H9 (cell line): ENCODE results near the gene PEX5L. TPM values are rescaled to one million over a fixed set of nuclear protein-coding genes. Genes with fewer than 3 reads are reported as not detected.

Experiments used
- DNase-seq: peaks from one replicate; pipeline ENCODE4 v3.0.0-alpha.2; 2017
- H2AFZ ChIP-seq: one replicate; pipeline ENCODE4 v1.6.1; 2013; ENCODE audit warnings: mild to moderate bottlenecking, low read length, control low read depth, moderate library complexity
- H2AK5ac ChIP-seq: 2 replicates; pipeline ENCODE4 v1.6.1; 2013; ENCODE audit warnings: low read length, control low read depth, mixed read lengths; ENCODE audit not compliant: insufficient read length
- H2BK120ac ChIP-seq: one replicate; pipeline ENCODE4 v1.6.1; 2013; ENCODE audit warnings: low read depth, mild to moderate bottlenecking, low read length, control low read depth, inconsistent platforms; ENCODE audit not compliant: poor library complexity, severe bottlenecking
- H2BK12ac ChIP-seq: 2 replicates; pipeline ENCODE4 v1.6.1; 2013; ENCODE audit warnings: low read length, control low read depth, mixed read lengths, low read depth; ENCODE audit not compliant: insufficient read length
- H2BK15ac ChIP-seq: 2 replicates; pipeline ENCODE4 v1.6.1; 2013; ENCODE audit warnings: low read depth, low read length, control low read depth
- H2BK20ac ChIP-seq: one replicate; pipeline ENCODE4 v1.6.1; 2013; ENCODE audit warnings: low read depth, mild to moderate bottlenecking, low read length, control low read depth, inconsistent platforms; ENCODE audit not compliant: poor library complexity, severe bottlenecking
- H2BK5ac ChIP-seq: 2 replicates; pipeline ENCODE4 v1.6.1; 2013; ENCODE audit warnings: low read length, control low read depth, mixed read lengths; ENCODE audit not compliant: insufficient read length
- H3K14ac ChIP-seq: 2 replicates; pipeline ENCODE4 v1.6.1; 2013; ENCODE audit warnings: low read length, control low read depth; ENCODE audit not compliant: insufficient read depth
- H3K18ac ChIP-seq: 2 replicates; pipeline ENCODE4 v1.6.1; 2013; ENCODE audit warnings: low read depth, mild to moderate bottlenecking, mixed read lengths, low read length, control low read depth; ENCODE audit not compliant: insufficient read length
- H3K23ac ChIP-seq: 2 replicates; pipeline ENCODE4 v1.6.1; 2013; ENCODE audit warnings: low read length, control low read depth, mixed read lengths, low read depth; ENCODE audit not compliant: insufficient read length
- H3K23me2 ChIP-seq: 2 replicates; pipeline ENCODE4 v1.6.1; 2013; ENCODE audit warnings: low read depth, mild to moderate bottlenecking, mixed read lengths, low read length, control low read depth; ENCODE audit not compliant: insufficient read length, poor library complexity, severe bottlenecking
- H3K27ac ChIP-seq: 2 replicates; pipeline ENCODE4 v1.5.1; 2013; ENCODE audit warnings: low read length, control low read depth, mixed read lengths, low read depth; ENCODE audit not compliant: insufficient read length
- H3K27me3 ChIP-seq: 2 replicates; pipeline ENCODE4 v1.6.1; 2013; ENCODE audit warnings: low read length, control low read depth, inconsistent platforms; ENCODE audit not compliant: insufficient read depth
- H3K4ac ChIP-seq: 2 replicates; pipeline ENCODE4 v1.6.1; 2013; ENCODE audit warnings: low read depth, mild to moderate bottlenecking, control low read depth, inconsistent platforms, low read length, moderate library complexity
- H3K4me1 ChIP-seq: 2 replicates; pipeline ENCODE4 v1.6.1; 2013; ENCODE audit warnings: low read length, control low read depth, inconsistent platforms; ENCODE audit not compliant: insufficient read depth
- H3K4me2 ChIP-seq: 2 replicates; pipeline ENCODE4 v1.6.1; 2013; ENCODE audit warnings: low read length, control low read depth, mixed read lengths; ENCODE audit not compliant: insufficient read length, insufficient read depth
- H3K56ac ChIP-seq: 2 replicates; pipeline ENCODE4 v1.6.1; 2013; ENCODE audit warnings: low read depth, mild to moderate bottlenecking, mixed read lengths, low read length, control low read depth; ENCODE audit not compliant: insufficient read length
- H3K79me1 ChIP-seq: 2 replicates; pipeline ENCODE4 v1.6.1; 2013; ENCODE audit warnings: low read depth, mild to moderate bottlenecking, moderate library complexity, low read length, control low read depth, inconsistent platforms; ENCODE audit not compliant: insufficient read depth, poor library complexity, severe bottlenecking
- H3K79me2 ChIP-seq: 2 replicates; pipeline ENCODE4 v1.6.1; 2013; ENCODE audit warnings: low read length, control low read depth, inconsistent platforms; ENCODE audit not compliant: insufficient read depth
- H3K9ac ChIP-seq: 2 replicates; pipeline ENCODE4 v1.6.1; 2013; ENCODE audit warnings: low read length, control low read depth, mixed read lengths; ENCODE audit not compliant: insufficient read length; ENCODE audit errors: extremely low read depth
- H3K9me3 ChIP-seq: one replicate; pipeline ENCODE4 v1.6.1; 2013; ENCODE audit warnings: low read depth, low read length, inconsistent platforms; ENCODE audit not compliant: control insufficient read depth
- H3T11ph ChIP-seq: one replicate; pipeline ENCODE4 v1.6.1; 2013; ENCODE audit warnings: mild to moderate bottlenecking, low read length, control low read depth, inconsistent platforms
- H4K20me1 ChIP-seq: one replicate; pipeline ENCODE4 v1.6.1; 2013; ENCODE audit not compliant: control insufficient read depth, insufficient read length, insufficient read depth
- H4K5ac ChIP-seq: 2 replicates; pipeline ENCODE4 v1.6.1; 2013; ENCODE audit warnings: low read depth, mild to moderate bottlenecking, mixed read lengths, low read length, control low read depth; ENCODE audit not compliant: insufficient read length
- H4K8ac ChIP-seq: replicated peaks from 2 replicates; pipeline ENCODE4 v1.6.1; 2013; ENCODE audit warnings: low read length, control low read depth, mixed read lengths, low read depth; ENCODE audit not compliant: insufficient read length
- H4K91ac ChIP-seq: 2 replicates; pipeline ENCODE4 v1.6.1; 2013; ENCODE audit warnings: low read depth, mild to moderate bottlenecking, moderate library complexity, mixed read lengths, low read length, control low read depth; ENCODE audit not compliant: insufficient read length
- H3K27ac Mint-ChIP-seq, 3 experiments: 2 replicates in 2 of 3; 3 replicates in 1 of 3; pipeline ENCODE4 v1.8.0; 2020 to 2021; ENCODE audit warnings: mixed read lengths in 3 of 3, mild to moderate bottlenecking in 1 of 3, moderate library complexity in 1 of 3
- H3K27me3 Mint-ChIP-seq: 2 replicates; pipeline ENCODE4 v1.8.0; 2021; ENCODE audit warnings: low read depth, mild to moderate bottlenecking, moderate library complexity, mixed read lengths
- H3K36me3 Mint-ChIP-seq, 3 experiments: 2 replicates in 2 of 3; 3 replicates in 1 of 3; pipeline ENCODE4 v1.8.0; 2020 to 2021; ENCODE audit warnings: low read depth in 3 of 3, mixed read lengths in 3 of 3; ENCODE audit not compliant: insufficient read depth in 1 of 3
- H3K4me1 Mint-ChIP-seq, 2 experiments: 2 replicates each; pipeline ENCODE4 v1.8.0; 2020; ENCODE audit warnings: mixed read lengths in 2 of 2
- H3K4me3 Mint-ChIP-seq, 2 experiments: 2 replicates in 1 of 2; 3 replicates in 1 of 2; pipeline ENCODE4 v1.8.0; 2020 to 2021; ENCODE audit warnings: mild to moderate bottlenecking in 2 of 2, mixed read lengths in 2 of 2, moderate library complexity in 1 of 2
- H3K9me3 Mint-ChIP-seq, 2 experiments: 2 replicates in 1 of 2; 3 replicates in 1 of 2; pipeline ENCODE4 v1.8.0; 2020; ENCODE audit warnings: mild to moderate bottlenecking in 2 of 2, mixed read lengths in 2 of 2, moderate library complexity in 1 of 2
- WGBS: extraction: QIAGEN DNeasy Blood & Tissue Kit; methylation state at CpG from one replicate; pipeline ENCODE4 v1.1.7; 2013; ENCODE audit warnings: missing lambda C conversion rate, low lambda C conversion rate, mixed read lengths; ENCODE audit not compliant: insufficient read length; ENCODE audit errors: extremely low coverage; 5-methylcytosine and 5-hydroxymethylcytosine counted together
- total RNA-seq: library from RNA; stranded (reverse); gene quantifications from 2 replicates; pipeline ENCODE4 v1.2.1, GENCODE V29; 2021
- TF ChIP-seq, protein P1 (sequence below): fragments of 200-600 bp; sonication (generic); conservative IDR thresholded peaks from 3 replicates; pipeline ENCODE4 v1.8.0; 2021; ENCODE audit warnings: antibody characterized with exemption, mild to moderate bottlenecking

PEX5L gene
- total RNA-seq, 1 experiment from 2014 or later = 0.85 TPM

DNA sequence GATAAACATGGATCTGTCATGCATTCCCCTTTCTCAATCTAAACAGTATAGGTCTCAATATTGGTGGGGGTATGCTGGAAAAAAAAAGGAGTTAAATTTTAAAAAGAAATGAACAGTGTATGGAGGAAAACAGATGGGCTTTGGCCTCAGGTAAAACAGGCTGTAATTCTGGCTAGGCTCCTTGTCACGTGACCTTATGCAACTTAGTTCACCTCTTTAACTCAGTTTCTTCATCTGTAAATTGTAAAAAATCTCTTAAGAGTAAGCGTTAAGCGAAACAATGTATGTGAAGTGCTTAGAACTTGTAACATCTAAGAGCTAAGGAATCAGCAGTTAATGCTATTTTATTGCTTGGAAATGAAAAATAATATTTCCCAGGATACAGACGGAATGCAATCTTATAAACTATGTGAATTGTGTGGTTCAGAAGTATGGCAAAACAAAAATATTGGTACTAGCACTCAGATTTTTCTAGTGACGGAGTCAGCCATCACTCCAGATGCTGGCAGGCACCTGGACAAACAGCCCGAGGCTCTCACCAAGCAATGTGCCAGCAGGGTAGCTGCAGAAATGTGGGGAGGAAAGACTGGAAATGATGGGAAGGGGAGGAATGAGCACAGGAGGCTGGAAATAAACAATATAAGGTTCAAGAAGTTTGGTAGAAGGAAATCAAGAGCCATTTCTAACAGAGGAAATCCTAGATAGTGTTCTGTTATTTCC lies 211.1 kb downstream of the PEX5L start:
- Histone ChIP-seq H2BK12ac (no peak overlapping the region), H3K9me3 (no peaks in the 10 kb centered on the region)
- H3K4me3 Mint-ChIP-seq = no peak overlapping the region

More for the DNA sequence above, 211.1 kb downstream of the PEX5L start:
- H3K18ac ChIP-seq = no peak overlapping the region
- no peak for DNase-seq
- WGBS = no CpG with 5 or more reads among the region's 6 CpGs
- H4K20me1 ChIP-seq = no peaks in the 10 kb centered on the region
- Mint-ChIP-seq H3K36me3 (no peaks in the 10 kb centered on the region), H3K27me3 (no peaks in the 10 kb centered on the region), H3K27ac (peak overlapping the region in 2 of 3 experiments; percentile 35 to 83; a peak in 4 of 7 replicates), H3K4me1 (peaks cover 26% of the 10 kb centered on the region in 2 experiments), H3K9me3 (no peaks in the 10 kb centered on the region)
- no peak overlapping the region for H3K14ac ChIP-seq
- no peaks in the 10 kb centered on the region for H3K79me2 ChIP-seq
- no peak overlapping the region for H3K27ac ChIP-seq
- no peak overlapping the region for H4K91ac ChIP-seq
- peaks cover 10% of the 10 kb centered on the region; the same call in 1 of the 2 replicates for H3K4me1 ChIP-seq
- H3K27me3 ChIP-seq = no peaks in the 10 kb centered on the region
- H2BK15ac ChIP-seq = no peak overlapping the region
- no peak overlapping the region for H3K23ac ChIP-seq
- H3K4ac ChIP-seq = no peak overlapping the region
- H3K4me2 ChIP-seq = no peak overlapping the region
- no peak overlapping the region for H2BK5ac ChIP-seq
- H3K56ac ChIP-seq = no peak overlapping the region
- no peak overlapping the region for H2BK20ac ChIP-seq
- no peak overlapping the region for H2AK5ac ChIP-seq
- H3K23me2 ChIP-seq = no peaks in the 10 kb centered on the region
- no peaks in the 10 kb centered on the region for H3K79me1 ChIP-seq
- H4K8ac ChIP-seq = no peak overlapping the region
- no peak overlapping the region for H2BK120ac ChIP-seq
- H4K5ac ChIP-seq = no peak overlapping the region
- H3T11ph ChIP-seq = no peak overlapping the region
- no peak overlapping the region for H2AFZ ChIP-seq
- H3K9ac ChIP-seq = no peak overlapping the region
- TF ChIP-seq, protein P1, sequence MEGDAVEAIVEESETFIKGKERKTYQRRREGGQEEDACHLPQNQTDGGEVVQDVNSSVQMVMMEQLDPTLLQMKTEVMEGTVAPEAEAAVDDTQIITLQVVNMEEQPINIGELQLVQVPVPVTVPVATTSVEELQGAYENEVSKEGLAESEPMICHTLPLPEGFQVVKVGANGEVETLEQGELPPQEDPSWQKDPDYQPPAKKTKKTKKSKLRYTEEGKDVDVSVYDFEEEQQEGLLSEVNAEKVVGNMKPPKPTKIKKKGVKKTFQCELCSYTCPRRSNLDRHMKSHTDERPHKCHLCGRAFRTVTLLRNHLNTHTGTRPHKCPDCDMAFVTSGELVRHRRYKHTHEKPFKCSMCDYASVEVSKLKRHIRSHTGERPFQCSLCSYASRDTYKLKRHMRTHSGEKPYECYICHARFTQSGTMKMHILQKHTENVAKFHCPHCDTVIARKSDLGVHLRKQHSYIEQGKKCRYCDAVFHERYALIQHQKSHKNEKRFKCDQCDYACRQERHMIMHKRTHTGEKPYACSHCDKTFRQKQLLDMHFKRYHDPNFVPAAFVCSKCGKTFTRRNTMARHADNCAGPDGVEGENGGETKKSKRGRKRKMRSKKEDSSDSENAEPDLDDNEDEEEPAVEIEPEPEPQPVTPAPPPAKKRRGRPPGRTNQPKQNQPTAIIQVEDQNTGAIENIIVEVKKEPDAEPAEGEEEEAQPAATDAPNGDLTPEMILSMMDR = no peak
